GM15510 (cell line): Measurements from ENCODE around the gene TMEM255B.

ENCODE experiments used
- POLR2A ChIP-seq: IDR thresholded peaks from 3 replicates; pipeline ENCODE4 v1.6.1; 2011; ENCODE audit warnings: borderline replicate concordance; ENCODE audit not compliant: insufficient read length; ENCODE audit errors: extremely low read depth

Gene TMEM255B

DNA sequence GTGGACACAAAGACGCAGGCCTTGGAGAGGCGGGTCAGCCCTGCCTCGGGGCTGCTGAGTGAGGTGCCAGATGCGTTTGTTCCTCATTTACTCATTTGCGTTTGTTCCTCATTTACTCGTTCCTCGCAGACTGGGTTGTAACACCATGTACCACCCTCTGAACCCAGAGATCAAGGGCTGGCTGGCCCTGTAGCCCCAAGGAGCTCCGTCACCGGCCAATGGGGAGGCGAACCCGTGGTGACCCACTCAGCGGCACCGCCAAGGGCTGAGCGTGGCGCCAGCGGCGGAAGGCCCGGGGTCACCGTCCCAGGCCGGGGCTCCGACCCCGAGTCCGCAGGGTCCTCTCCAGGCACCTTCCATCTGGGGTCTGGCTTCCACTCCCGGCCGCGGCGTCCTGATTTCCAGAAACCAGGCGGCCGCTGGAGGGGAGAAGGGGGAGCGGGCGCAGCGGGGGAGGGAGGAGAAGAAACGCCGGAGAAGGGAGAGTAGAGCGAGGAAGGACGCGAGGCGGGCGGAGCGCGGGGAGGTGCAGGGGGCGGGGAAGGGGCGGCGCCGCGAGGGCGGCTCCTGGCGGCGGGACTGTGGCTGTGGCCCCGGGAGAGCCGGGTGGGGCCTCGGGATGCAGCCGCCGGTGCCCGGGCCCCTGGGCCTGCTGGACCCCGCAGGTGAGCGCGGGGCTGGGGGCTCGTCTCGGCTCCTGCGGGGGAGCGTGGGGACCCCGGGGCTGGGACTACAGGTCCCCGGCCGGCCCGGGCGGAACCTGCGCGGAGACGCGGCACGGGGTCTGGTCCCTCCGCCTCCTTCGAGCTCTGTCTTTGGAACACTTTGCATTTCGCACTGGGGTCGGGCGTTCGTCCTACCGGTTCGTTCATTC lies at the start of gene TMEM255B:
TSS of gene TMEM255B (plus strand) at position 576 of the 874 bp plus-strand sequence. CDS start at position 620, 44 bp downstream.
- TF ChIP-seq POLR2A, result no peak

DNA sequence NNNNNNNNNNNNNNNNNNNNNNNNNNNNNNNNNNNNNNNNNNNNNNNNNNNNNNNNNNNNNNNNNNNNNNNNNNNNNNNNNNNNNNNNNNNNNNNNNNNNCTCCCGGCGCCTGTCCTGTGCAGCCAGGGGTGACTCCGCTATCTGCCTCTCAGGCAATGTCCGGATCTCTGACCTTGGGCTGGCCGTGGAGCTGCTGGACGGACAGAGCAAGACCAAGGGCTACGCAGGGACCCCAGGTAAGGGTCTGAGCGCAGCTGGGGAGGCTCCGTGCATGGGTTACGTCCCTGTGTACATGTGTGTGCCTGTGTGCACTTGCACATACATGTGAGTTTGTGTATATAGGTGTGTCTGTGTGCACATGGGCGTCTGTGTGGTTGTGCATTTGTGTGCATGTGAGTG lies 36.1 kb upstream of the TMEM255B start:
- TF ChIP-seq POLR2A, result no peak

DNA sequence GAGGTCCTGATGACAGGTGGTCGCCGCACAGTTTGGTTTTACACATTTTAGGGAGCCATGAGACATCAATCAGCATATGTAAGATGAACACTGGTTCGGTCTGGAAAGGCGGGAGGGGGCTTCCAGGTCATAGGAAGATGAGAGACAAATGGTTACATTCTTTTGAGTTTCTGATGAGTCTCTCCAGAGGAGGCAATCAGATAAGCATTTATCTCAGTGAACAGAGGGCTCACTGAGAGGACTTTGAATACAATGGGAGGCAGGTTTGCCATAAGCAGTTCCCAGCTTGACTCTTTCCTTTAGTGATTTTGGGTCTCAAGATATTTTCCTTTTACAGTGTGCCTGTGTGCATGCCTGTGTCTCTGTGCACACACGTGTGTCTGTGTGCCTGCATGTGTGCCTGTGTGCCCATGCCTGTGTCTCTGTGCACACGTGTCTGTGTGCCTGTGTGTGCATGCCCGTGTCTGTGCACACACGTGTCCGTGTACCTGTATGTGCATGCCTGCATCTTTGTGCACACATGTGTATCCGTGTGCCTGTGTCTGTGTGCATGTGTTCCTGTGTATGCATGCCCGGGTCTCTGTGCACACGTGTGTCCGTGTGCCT lies 35.5 kb upstream of the TMEM255B start:
- TF ChIP-seq POLR2A, result no peak

DNA sequence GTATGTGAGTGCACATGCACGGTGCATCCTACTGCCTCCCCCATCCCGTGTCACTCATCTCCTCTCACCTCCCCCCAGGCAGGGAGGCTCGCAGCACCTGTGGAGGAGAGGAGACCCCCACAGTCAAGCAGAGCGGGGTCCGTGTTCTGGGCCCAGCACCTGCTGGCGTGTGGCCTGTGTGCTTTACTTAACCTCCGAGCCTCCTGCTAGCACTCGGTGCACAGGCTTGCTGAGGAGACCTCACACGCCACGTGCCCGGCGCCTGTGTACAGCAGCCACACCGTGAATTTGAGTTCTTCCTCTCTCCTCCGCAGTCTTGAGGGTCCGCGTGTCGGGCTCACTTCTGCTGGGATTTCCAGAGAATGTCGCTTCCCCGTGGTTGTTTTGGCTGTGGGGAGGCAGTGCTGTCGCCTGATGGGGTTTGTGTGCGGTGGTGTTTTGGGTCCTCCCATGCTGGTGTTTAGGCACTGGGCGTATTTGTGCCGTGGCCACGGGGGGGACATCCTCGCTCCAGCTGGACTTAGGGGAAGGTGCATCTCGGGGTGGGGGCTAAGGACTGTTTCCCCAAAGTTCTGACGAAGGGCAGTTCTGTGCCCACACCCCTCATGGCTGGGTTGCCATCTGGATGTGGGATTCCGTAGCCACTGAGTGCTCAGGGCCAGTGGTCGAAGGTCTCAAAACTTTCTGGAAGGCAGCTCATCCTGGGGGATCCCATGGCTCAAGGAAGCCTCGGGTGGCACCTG lies 34.8 kb upstream of the TMEM255B start:
- TF ChIP-seq POLR2A, result no peak

- no peak for TF ChIP-seq POLR2A
Measured at GRCh38 chr13:113724780-113725315, 34.2 kb upstream of the TMEM255B start.

DNA sequence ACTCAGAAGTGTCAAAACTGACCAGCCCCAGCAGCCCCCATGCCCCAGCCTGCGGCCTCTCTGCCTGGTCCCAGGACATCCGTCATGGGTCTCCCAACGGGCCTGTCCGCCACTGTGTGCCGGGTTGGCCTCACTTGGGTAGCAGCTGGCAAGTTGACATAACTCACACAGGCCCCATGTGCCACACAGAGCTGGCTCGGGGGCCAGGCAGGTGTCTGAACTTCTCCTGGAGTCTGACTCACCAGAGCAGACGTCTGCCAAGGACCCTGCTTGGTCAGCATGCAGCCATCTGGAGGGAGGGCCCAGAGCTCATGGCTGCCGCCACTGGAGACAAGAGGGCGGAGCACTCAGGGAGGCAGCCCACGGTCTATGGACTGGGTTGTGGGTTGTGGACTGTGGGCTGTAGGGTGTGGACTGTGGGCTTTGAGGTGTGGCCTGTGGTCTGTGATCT lies 32.0 kb upstream of the TMEM255B start:
- no peak for TF ChIP-seq POLR2A

GRCh38 chr13:113728571-113729054 lies 30.4 kb upstream of the TMEM255B start:
- TF ChIP-seq POLR2A, result no peak

- TF ChIP-seq POLR2A, result no peak
Measured at GRCh38 chr13:113729187-113730019, 29.6 kb upstream of the TMEM255B start.

DNA sequence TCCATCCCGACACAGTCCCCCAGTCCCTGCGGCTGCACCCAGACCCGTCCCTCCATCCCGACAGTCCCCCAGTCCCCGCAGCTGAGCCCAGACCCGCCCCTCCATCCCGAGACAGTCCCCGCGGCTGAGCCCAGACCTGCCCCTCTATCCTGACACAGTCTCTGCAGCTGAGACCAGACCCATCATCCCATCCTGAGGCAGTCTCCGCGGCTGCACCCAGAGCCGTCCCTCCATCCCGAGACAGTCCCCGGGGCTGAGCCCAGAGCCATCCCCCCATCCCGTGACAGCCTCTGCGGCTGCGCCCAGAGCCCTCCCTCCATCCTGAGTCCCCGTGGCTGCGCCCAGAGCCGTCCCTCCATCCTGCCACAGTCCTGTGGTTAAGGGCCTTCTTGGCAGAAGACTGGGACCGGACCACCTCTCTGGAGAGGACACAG lies 28.8 kb upstream of the TMEM255B start:
- TF ChIP-seq POLR2A, result no peak

DNA sequence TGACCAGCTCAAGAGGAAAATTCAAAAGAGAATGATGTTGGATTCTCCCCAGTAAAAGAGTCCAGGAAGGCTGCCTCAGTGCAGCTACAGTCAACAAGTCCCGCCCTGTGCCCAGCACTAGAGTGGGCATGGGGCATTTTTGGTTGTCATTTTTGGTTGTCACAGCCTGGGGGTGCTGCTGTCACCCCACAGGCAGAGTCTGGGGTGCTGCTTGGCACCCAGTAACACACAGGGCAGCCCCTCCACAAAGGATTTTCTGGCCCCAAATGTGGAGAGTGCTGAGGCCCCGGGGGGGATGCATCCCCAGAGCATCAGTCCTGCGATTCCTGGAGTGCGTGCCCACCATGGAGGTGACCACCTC lies 28.2 kb upstream of the TMEM255B start:
- no peak for TF ChIP-seq POLR2A

DNA sequence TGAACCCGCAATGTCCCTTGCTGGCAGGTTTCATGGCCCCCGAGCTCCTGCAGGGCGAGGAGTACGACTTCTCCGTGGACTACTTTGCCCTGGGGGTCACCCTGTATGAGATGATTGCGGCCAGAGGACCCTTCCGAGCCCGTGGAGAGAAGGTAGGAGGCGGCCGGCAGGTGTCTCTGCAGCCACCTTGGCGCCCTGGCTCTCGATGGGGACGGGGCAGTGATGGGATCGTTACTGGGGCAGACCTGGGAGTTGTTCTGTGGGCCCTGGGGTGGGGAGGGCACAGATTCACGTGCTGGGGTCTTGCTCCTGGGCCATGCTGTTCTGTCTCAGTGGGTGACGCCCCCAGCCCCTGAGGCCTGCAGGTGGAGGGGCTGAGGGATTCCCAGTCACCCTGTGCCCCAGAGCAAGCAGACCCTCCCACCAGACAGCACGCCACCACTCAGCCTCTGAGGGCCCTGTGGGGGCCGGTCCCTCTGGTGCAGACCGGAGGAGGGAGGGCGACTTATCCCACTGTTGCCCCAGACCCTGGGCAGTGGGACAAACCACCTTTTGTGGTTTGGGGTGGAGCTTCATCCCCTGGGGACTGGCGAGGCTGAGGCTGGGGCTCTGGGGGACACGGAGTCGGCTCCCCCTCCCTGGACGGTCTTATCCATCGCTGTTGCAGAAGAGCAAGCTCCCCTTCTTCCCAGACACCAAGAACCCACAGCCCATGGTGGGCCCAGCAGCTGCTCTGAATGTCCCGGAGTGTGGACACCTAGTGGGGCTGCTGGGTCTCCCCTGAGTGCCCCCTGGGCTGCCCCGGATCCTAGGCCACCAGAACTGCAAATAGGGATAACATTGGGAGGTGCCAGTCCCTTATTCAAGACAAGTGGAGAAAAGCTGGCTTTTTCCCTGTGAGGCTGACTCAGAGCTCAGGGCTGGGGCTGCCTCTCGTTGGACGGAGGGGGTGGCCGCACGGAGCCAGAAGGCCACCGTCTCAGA lies 27.5 kb upstream of the TMEM255B start:
- no peak for TF ChIP-seq POLR2A

DNA sequence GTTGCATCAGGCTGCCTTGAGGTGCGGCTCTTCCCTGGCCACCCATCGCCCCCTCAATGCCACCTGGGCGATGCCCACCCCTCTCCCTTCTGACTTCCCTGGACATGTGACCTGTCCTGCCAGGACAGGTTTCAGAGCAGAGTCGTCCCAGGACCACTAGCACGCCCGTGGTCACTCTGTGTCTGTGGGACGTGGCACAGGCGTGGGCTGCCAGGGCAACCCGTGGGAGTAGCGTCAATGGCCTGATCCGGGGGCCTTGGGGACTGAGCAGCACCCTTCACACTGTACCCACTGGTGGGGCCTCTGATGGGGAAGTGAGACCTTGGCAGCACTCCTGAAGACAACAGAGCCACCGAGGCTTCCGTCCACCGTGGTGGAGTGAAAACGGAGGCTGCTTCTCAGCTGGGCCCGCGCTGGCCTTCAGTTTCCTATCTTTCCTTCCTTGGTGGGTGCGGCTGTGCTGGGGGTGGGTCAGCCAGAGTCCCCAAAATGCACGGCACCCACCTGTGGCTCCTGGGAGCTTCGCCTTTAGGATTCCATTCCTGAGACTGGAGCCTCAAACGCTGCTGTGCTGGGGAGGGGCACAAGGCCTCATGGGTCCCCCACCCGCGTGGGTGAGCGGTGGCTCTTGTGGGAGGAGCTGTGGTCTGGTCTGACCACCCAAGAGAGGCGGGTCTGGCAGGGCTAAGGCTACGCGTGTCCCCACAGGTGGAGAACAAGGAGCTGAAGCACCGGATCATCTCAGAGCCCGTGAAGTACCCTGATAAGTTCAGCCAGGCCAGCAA lies 26.7 kb upstream of the TMEM255B start:
- TF ChIP-seq POLR2A, result no peak
